HG02571 (cell line): ENCODE measurements around the gene TECPR1.

Experiments used
- ATAC-seq: cut with Tn5 transposase; IDR thresholded peaks from one replicate; pipeline ENCODE4 v1.9.1; 2021; ENCODE audit warnings: mild to moderate bottlenecking, moderate library complexity; ENCODE audit not compliant: unreplicated experiment

Gene TECPR1

DNA sequence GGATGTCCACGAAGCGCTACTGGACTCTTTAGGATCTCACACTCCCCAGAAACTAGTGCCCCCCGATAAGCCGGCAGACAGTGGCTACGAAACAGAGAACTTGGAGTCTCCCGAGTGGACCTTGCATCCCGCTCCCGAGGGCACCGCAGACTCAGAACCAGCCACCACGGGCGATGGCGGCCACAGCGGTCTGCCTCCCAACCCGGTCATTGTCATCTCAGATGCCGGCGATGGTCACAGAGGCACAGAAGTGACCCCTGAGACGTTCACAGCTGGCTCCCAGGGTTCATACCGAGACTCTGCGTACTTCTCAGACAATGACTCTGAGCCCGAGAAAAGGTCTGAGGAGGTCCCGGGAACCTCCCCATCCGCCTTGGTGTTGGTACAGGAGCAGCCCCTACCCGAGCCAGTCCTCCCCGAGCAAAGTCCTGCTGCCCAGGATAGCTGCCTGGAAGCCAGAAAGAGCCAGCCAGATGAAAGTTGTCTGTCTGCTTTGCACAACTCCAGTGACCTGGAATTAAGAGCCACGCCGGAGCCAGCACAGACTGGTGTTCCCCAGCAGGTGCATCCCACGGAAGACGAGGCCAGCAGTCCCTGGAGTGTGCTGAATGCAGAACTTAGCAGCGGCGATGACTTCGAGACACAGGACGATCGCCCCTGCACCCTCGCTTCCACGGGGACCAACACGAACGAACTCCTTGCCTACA is 58.4 kb downstream of the TECPR1 start:
- ATAC-seq, result no peak

DNA sequence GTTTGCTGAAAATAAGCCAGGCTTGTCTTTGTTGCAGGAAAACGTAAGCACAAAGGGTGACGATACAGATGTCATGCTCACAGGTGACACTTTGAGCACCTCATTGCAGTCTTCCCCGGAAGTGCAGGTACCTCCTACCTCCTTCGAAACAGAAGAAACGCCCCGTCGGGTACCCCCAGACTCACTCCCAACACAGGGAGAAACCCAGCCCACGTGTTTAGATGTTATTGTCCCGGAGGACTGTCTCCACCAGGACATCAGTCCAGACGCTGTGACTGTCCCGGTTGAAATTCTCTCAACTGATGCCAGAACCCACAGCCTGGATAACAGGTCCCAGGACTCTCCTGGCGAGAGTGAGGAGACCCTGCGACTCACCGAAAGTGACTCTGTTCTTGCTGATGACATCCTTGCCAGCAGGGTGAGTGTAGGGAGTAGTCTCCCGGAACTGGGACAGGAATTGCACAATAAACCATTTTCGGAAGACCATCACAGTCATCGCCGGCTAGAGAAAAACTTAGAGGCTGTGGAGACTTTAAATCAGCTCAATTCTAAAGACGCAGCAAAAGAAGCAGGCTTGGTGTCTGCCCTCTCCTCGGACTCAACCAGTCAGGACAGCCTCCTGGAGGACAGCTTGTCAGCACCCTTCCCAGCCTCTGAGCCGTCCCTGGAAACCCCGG is 59.1 kb downstream of the TECPR1 start:
- no peak for ATAC-seq

DNA sequence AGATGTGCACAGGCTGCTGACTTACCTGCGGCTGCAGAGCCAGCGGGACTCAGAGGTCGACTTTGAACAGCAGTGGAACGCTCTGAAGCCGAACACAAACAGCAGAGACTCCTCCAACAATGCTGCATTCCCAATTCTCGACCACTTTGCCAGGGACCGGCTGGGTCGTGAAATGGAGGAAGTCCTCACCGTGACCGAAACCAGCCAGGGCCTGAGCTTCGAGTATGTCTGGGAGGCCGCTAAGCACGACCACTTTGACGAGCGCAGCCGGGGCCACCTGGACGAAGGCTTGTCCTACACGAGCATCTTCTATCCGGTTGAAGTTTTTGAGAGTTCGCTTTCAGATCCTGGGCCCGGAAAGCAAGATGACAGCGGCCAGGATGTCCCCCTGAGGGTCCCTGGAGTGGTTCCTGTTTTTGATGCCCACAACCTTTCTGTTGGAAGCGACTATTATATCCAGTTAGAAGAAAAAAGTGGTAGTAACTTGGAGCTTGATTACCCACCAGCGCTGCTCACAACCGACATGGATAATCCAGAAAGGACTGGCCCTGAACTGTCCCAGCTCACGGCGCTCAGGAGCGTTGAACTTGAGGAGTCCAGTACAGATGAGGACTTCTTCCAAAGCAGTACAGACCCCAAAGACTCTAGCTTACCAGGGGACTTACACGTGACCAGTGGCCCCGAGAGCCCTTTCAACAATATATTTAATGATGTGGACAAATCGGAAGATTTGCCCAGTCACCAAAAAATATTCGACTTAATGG is 60.2 kb downstream of the TECPR1 start:
- no peak for ATAC-seq

DNA sequence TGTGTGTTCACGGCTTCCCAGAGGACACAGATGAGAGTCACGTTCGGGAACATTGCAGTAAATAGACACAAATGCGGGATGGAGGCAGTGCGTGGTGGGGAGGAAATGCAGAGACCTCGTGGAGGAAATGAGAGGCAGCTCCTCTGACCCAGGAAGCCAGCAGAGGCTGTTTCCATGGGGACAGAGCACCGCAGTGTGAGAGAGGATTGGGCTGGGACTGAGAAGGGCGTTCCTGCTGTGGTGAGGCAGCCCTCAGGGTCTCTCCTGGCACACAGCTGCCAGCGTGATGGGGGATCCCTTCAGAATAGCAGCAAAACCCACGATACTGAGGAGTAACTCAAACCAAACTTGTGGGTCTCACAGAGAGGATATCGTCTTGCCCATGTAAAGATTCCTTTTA is 62.5 kb downstream of the TECPR1 start:
- no peak for ATAC-seq

DNA sequence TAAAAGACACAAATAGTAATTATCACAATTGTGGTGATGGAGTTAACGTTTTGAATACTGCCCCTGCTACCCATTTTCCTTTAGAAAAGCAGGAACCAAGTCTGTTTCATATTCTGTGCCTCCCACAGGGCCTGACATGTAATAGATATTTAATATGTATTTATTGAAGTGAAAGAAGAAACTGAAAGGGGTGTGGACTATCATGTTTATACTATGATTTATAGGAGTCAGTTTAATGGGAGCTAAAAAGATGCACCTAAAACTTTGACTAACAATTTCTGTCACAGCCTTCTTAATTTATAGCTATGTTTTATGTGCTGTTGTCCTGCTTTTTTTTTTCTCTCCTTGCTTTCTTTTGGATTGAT is 64.9 kb downstream of the TECPR1 start:
- no peak for ATAC-seq

DNA sequence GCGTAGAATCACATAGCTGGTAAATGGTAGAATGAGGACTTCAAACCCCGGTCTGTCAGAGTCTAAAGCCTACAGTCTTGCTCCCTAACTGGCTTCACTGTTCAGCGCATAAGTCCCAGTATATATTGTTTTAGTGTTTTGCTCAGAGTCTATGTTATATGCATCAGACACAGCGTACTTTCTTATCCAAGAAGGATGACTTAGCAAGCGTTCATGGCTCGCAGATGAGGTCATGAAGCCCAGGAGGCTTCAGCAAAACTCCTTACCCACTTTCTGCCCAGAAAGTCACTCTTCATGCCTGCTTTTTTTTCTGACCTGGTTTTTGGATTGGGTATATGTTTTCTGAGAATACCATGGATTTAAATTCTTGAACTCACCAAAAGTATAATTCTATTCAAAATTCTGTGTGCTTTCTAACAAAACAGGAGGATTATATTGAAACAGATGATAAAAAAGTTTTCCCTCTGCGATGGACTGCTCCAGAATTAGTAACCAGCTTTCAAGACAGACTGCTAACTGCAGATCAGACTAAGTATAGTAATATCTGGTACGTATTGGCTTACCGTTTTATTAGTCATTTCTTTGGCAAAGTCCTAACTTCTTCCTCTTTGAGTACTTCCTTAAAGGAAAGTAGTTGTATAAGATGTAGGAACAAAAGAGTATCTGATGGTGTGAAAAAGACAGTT is 65.4 kb downstream of the TECPR1 start:
- ATAC-seq, result no peak

DNA sequence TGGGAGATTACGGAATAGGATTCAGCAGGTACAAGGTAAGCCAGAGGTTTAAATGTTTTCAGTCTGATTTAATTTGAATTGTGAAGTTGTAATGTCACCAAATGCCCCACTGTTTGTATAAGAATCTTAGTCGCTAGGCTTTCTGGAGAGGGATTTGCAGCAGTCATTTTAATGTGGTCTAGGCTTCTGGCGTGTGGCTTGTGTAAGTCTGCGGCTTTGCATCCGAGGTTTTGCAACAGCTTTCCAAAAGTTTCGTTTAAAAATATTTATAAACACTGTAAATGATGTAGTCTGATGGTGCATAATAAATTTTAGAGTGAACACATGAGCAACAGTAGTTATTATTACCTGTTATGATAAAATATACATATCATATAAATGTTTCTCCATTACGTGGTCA is 66.9 kb downstream of the TECPR1 start:
- ATAC-seq, result no peak

DNA sequence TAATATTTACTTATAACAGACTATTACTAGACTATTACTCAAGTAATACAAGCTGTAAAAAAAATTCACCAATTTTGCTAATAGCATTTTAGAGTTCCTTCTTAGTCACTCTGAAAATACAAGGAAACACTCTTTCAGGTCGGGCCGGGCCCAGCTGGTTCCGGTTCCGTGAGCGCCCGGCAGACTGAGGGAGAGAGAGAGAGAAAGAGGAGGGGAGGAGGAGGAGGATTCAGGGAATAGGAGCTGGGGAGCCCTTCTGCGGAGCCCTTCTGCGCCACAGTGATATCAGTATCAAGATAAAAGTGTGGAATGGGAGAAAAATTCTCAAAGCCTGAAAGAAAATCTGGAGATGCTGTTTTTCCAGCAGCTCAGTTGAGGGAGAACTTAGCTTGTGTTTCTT is 71.3 kb downstream of the TECPR1 start:
- no peak for ATAC-seq

DNA sequence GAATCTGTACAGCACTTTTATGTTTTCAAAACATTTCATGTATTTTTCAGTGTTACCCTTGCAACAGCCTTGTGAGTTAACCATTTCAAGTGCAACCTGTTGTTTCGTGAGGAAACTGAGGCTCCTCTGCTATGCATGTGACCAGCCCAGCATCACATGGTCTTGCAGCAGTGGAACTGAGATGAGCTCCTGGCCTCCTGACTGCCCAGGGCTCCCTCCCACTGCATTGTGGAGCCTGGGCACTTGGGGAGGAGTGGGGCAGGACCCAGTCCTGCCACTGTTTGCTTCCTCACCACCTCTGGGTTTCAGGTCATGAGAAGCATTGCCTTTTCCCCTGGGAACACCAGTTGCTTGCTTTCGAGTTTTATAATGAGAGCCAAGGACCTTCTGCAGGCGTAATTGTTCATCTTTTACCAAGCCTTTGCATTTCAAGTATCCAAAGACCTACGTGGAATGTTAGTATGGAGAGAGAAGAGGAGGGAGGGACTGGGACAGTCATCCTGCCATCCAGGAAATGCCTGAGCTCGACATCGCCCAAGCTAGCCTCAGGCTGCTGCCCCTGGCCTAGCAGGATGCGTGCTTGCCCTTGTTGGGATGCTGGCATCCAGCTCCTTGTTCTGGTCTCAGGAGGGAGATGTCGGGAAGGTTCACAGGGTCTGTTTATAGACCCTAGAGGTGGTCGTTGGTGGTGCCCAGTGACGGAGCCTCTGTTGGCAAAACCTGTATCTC is 73.1 kb downstream of the TECPR1 start:
- no peak for ATAC-seq

DNA sequence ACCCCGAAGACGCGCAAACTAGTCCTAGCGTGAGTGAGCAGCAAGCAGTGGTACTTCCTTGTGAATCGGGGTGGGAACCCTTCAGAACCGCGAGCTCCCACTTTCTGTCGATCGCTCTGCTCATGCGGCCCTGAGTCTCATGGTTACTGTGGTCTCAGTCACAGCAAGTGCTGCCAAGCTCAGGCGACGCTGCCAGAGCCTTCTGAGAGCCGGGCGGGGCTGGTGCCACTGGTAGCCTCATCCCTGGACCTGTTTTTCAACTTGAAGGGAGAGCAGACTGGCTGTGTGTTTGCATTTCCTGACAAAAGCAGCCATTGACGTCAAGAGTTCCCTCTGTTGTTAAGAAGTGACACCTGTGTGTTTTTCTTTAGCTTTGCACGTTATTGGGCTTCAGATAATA is 73.7 kb downstream of the TECPR1 start:
- ATAC-seq, result no peak

DNA sequence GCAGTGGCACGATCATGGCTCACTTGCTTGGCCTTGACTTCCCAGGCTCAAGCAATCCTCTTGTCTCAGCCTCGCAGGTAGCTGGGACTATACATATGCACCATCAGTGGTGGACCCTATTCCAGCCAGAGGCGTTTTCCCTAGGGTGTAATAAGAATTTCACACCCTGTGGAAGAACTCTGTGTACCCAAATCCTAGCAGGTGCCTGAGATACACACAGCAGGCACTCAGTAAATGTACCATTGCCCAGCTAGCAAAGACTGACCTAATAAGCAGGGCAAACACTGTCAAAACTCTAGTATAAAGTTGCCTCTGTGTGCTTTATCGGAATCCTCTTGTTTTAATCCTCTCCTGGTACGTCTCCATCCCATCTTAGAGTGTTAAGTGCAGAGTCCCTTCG is 74.5 kb downstream of the TECPR1 start:
- ATAC-seq, result no peak

DNA sequence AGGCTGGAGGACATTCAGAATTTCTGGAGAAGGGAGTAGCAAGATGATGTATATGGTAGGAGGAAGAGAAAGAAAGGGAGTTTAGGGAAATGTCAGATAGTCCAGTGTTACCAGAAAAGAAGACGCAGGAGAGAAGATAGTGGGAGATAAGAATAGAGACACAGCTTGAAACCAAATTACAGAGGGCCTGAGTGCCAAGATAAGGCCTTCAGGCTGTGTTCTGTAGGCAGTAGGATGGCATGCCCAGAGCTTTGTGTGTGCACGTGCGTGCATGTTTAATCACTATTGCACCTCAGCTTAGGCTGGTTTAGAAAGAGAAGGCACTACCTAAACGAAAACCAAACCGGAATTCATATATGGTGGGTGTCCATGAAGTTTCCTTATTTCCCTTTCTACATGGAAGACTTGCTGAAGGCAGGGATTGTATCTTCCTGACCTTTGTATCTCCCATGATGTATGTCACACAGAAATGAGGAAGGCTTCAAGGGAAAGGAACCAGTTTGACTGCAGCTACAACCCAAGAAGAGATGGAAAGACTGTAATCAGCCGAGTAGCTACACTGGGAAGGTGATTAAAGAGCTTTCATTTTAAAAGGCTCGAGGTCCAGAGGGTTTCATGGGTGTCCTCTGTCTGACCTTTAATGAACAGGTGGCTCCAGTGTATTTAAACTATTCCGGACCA is 76.6 kb downstream of the TECPR1 start:
- no peak for ATAC-seq

DNA sequence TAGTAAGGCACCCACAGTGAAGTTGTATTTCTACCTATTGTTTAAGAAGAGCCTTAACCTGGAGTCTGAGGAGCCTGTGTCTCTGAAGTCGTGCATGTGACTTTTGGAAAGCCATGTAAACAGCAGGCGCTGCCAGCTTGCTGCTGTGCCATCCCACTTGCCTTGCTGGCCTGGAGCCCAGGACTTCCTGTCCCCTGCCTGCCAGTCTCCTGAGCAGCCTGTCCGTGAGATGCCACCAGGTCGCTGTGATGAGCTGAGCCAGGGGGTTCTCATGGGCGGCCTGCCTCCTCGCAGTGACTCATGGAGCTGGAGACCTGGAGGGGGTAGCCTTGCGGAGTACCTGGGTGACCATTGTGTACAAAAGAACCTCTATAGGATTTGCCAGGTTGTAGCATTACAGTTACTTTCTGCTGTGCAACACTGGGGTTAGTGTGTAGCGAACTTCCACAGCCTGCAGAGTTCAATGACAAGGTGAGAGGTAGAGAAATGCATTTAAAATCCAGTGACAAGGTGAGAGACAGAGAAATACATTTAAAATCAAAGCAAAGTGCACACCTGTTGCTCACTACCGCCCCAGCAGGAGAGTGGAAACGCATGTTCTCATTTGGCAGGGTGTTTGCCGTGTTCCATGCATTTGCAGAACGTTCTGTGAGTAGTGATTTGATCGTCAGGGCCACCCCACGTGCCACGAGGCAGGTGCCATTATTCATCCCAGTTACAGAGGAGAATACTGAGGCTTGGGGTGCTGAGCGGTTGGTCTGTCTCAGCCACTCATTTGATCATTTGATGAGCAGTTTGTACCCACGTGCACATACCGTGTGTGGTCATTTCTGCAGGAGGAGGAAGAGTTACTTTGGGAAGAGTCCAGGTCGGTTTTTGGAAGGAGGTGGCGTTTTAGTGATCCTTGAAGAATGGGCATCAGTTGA is 77.4 kb downstream of the TECPR1 start:
- ATAC-seq, result no peak

DNA sequence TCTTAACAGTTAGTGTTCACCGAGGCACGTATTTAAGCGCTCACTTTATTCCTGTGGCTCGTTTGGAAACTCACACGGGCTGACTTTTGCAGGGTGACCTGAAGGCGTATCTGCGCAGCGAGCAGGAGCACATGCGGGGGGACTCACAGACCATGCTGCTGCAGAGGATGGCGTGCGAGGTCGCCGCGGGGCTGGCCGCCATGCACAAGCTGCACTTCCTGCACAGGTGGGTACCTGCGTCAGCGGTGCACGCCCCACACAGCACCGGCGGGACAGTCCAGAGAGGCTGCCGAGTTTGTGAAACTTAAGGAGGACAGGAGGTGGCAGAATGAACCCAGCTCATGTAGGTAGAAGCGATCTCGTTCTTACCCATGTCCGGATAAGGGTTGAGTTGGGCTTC is 80.6 kb downstream of the TECPR1 start:
- ATAC-seq, result no peak

DNA sequence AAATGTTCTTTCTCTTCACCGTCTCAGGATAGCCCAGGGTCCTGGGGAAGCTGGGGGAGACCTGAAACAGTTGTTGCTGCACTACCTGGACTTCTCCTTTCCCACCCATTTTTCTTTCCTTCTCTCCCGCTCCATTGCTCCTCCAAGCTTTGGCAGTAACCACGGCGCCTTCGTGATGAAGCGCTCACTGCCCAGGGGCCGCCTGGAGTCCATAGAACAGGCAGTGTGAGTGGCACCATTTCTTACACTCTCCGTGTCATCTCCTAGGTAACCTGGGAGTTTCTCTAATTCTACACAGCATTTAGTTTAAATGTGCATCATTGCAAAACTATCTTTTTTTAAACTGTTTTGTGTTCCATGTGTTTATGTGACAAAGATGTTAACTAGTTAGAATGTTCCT is 81.1 kb downstream of the TECPR1 start:
- no peak for ATAC-seq

DNA sequence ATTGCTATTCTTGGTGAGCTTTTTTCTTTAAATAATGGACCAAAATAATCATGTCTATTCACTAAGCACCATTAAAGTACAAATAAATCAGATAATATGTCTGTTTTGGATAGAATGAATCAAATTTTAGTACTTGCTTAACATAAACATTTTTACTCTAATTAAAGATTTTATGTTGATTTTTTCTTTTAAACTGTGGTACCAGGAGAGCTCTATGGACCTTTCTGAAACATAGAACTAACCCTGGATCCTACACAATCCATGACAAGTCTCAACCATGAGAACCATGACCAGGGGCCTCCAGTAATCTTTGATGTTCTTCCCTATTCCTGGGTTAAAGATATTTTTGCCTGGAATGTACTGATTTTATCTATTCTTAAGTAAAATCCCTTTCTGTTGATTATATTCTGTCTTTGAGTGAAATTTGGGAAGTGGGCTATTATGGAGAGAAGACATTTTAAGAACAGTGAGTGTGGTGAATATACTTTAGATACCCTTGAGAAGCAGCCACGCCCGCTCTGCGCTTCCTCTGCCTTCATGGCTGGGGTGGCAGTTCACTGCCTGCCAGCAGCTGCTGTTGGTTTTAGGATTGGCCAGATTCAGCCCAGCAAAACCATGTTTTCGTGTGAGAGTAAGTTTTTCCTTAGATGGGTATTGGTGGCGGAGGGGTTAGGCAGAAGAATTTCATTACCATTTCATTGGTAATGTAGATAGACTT is 83.0 kb downstream of the TECPR1 start:
- ATAC-seq, result no peak

DNA sequence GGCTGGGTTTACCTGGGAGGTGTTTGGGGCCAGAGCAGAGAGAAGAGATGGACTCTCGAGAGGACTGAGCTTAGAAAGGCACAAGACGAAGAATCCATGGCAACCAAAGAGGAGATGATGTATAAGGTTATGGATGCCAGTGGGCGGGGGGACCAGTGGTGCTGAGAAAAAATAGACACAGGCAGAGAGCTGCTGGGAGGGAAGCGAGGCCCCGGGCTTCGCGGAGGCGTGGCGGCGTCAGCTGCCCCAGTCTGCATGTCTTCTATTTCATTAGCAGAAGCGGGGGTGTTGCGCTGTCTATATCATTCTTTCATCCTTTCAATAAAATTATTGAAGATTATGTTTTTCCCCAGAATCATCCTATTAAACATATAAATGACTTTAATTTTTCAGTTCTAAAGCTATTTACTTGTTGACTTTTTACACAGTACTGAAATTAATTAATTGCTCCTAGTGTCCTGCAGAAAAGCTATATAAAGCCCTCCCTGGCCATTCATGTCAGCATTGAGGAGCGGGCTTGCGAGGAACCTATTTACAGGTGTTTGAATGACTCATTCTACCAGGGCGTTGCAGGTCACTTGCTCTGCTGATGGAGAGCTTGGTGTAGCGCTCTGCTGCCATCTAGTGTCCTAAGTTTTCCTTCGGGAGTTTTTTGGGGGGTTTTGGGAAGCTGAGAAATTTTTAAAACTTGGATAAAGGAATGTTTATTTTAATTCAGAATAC is 83.7 kb downstream of the TECPR1 start:
- ATAC-seq, result peak; percentile 54

DNA sequence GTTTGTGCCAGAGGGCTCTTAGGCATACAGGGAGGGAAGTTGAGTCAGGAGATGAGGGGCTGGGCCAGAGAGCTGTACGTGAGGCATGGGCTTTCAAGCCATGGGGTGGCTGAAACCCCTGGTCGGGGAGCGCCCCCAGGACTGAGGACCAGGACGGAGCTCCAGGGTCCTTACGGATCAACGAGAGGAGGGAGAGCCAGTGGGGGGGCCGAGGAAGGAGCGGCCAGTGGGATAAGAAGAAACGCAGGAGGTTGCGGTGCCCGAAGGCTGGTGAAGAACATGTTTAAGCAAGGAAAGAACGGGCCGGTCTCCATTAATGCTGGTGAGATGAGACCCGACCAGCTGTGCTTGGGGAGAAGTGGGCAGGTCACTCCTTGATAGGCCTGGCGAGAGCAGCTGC is 84.4 kb downstream of the TECPR1 start:
- no peak for ATAC-seq
